Breast epithelium (tissue), 3 donors: ENCODE data around the gene GPR65.

ENCODE experiments used
- POLR2A ChIP-seq: fragments of 450-650 bp; IDR thresholded peaks from one replicate; pipeline ENCODE4 v1.6.1; 2016; ENCODE audit warnings: antibody characterized with exemption, mild to moderate bottlenecking, moderate library complexity
- TF ChIP-seq, protein P1 (sequence below), 3 donors: fragments of 450-650 bp; IDR thresholded peaks; one replicate each; pipeline ENCODE4 v1.5.1; 2016 to 2017; ENCODE audit warnings: antibody characterized with exemption in 3 of 3, mild to moderate bottlenecking in 3 of 3, moderate library complexity in 3 of 3

DNA sequence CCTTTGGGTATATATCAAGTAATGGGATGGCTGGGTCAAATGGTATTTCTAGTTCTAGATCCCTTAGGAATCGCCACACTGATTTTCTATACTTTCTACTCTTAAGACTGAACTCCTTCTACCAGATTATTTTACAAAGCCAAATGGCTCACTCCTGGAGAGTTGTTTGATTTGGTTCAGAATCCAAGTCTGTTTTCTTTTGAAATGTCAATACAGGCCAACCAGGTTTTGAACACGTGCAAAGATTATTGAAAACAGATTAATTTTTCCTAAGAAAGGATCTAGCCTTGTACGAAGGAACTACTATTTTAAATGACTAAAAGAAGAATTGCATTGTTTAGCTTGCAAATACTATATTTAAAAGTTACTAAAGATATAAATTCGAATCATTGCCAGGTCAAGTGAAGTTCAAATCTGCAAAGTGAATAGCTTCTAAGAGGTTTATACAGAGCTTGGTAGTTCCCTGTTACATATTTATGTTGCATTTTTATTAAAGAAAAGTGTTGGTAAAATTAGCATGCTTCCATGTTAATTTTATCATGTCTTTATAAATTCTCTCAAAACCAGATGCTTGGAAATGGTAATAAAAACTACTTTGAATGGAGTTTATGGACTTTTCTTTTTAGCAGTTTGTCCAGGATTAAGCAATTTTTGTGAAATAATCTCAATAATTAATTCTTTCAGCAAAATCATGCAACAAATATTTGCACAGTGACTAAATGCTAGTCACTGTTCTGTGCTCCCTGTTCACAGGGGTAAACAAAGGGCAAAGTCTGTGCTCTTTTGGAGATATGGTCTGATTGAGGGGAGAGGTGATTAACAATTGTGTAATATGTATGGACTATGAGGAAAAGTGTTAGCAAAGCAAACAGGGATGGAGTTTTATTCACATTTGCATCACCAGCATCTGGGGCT lies 38.9 kb downstream of the GPR65 start:
- TF ChIP-seq, protein P1, sequence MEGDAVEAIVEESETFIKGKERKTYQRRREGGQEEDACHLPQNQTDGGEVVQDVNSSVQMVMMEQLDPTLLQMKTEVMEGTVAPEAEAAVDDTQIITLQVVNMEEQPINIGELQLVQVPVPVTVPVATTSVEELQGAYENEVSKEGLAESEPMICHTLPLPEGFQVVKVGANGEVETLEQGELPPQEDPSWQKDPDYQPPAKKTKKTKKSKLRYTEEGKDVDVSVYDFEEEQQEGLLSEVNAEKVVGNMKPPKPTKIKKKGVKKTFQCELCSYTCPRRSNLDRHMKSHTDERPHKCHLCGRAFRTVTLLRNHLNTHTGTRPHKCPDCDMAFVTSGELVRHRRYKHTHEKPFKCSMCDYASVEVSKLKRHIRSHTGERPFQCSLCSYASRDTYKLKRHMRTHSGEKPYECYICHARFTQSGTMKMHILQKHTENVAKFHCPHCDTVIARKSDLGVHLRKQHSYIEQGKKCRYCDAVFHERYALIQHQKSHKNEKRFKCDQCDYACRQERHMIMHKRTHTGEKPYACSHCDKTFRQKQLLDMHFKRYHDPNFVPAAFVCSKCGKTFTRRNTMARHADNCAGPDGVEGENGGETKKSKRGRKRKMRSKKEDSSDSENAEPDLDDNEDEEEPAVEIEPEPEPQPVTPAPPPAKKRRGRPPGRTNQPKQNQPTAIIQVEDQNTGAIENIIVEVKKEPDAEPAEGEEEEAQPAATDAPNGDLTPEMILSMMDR (IDR thresholded peaks at IDR 0.05): no peak
- TF ChIP-seq POLR2A: no peak
